GM18907 (cell line): Measurements from ENCODE around the gene UMOD.

ENCODE experiments used
- ATAC-seq: cut with Tn5 transposase; IDR thresholded peaks from one replicate; pipeline ENCODE4 v1.9.1; 2021; ENCODE audit warnings: mild to moderate bottlenecking, moderate library complexity; ENCODE audit not compliant: unreplicated experiment

UMOD gene

GRCh38 chr16:20352615-20353014 lies at the start of gene UMOD:
Gene UMOD (minus strand): TSS chr16:20352715. CDS start chr16:20350737, 1,978 bp downstream.
- no peak for ATAC-seq

DNA sequence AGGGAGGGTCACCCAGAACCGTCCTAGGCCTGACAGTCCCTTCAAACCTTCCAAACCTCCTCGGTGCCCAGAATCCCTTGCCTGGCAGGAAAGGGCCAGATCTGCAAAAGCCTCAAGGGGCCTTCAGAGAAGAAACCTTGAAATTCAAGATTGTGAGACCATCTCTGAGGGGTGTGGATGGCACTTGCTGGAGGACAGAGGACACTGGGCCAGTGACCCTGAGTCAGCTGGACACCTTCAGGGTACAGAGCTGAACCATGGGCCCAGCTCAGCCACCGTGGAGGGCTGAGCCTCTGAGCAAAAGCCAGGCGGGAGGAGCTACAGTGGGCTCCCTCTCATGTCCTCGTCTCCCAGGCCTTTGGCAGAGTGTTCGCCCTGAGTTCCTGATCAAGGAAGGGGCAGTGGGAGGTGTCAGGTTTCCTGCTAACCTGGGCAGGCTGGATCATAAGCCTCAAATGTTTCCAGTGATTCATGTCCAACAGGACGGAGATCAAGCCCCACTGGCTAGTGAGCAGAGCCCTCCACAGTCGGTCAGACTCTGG lies 49.0 kb upstream of the UMOD start:
- ATAC-seq: no peak

- ATAC-seq: no peak
Observed at GRCh38 chr16:20401066-20401465, 48.6 kb upstream of the UMOD start.

- no peak for ATAC-seq
Observed at GRCh38 chr16:20399185-20399584, 46.7 kb upstream of the UMOD start.

GRCh38 chr16:20398603-20399002 lies 46.1 kb upstream of the UMOD start:
- no peak for ATAC-seq

DNA sequence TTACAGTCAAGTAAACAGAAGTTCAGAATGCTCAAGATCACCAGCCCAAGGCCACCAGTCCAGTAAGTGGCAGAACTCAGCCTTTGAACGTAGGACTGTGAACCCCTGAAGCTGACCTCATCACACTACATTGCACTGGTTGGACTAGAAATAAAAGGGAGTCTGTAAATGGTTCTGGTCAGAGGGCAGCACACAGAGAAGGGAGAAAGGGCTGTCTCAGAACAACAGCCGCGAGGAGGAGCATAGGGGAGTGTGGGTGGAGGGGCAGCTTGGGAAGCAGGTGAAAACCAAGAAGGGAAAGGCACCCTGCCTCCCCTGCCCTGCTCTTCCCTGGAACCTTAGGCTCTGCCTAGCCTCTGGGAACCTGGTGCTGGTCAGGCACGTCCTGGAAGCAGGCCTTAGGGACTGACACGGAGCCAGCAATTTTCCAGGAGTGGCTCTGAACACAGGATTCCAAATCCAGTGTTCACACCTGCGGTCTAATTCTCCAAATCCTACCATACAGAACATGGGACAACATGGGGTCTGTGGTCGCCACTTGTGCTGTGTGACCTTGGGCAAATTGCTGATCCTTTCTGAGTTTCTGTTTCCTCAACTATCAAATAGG lies 45.1 kb upstream of the UMOD start:
- no peak for ATAC-seq

DNA sequence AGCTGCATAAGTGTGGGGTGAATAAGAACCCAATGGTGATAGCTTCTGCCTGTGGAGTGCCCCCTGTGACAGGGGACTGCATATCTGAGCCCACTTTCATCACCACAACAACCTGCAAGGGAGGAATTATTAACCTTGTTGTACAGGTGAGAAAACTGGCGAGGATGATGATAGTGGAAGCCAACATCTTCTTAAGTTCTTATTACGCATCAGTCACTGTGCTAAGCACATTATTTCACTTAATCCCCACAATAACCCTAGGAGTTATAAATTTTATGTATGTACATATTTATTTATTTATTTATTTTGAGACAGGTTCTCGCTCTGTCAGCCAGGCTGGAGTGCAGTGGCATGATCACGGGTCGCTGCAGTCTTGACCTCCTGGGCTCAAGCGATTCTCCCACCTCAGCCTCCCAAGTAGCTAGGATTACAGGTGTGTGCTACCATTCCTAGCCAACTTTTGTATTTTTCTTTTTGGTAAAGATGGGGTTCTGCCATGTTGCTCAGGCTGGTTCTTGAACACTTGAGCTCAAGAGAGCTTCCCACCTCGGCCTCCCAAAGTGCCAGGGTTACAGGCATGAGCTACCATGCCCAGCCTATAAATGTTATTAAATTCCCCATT lies 44.4 kb upstream of the UMOD start:
- no peak for ATAC-seq

GRCh38 chr16:20395946-20396345 lies 43.4 kb upstream of the UMOD start:
- no peak for ATAC-seq

- ATAC-seq: no peak
Observed at GRCh38 chr16:20393801-20394577, 41.5 kb upstream of the UMOD start.

DNA sequence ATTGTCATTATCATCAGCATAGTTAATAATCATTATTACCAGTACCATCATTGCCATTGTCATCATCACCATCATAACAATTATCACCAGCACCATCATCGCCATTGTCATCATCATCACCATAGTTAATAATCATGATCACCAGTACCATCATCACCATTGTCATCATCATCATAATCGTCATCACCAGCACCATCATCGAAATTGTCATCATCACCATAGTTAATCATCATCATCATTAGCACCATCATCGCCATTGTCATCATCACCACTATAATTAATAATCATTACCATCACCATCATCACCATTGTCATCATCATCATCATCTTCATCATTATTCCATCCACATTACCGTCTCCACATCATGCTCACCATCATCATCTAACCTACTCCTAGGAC lies 38.5 kb upstream of the UMOD start:
- ATAC-seq: no peak

- no peak for ATAC-seq
Observed at GRCh38 chr16:20388854-20389253, 36.3 kb upstream of the UMOD start.

DNA sequence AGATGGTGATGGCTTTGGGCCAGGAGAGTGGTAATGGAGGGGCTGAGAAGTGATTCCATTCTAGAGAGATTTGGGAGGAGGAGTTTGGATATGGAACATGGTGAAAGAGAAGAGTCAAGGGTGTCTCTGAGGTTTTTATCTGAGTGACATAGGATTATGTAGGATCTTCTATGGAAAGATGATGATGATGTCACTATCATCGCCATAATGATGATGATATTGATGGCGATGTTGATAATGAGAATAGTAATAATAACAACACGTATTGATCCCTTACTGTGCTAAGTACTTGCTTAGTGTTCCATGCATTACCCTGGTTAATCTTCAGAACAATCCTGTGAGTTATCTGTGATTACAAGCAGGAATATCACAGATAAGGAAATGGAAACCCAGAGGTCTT lies 35.5 kb upstream of the UMOD start:
- no peak for ATAC-seq

GRCh38 chr16:20385844-20386832 lies 33.6 kb upstream of the UMOD start:
- ATAC-seq: no peak

GRCh38 chr16:20383106-20384029 lies 30.9 kb upstream of the UMOD start:
- no peak for ATAC-seq

DNA sequence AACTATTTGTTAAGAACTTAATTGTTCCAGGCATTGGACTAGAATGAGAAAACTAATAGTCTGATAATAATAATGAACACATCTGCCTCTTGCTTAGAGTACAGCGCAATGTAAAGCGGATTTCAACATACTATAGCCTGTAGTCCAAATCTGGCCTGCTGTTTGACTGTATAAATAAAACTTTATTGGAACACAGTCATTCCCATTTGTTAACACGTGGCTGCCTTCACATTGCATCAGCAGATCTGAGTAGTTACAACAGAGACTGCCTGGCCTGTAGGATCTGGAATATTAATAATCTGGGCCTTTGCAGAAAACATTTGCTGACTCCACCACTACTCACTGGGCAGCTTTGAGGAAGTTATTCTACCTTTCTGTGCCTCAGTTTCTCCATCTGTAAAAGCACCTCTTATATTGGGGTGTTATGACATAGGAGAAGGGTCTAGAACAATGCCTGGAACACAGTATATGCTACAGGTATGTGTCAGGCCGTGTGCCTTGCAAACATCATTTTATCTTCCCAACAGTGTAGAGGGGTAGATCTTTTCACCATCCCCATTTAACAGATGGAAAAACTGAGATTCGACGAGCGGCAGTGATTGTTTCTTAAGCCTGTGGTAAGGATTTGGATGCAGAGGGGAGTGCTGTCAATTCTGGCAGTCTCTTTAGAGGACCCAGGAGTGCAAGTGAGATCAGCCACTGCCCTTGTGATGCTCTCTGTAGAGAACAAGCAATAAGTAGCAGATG lies 29.9 kb upstream of the UMOD start:
- ATAC-seq: no peak

- no peak for ATAC-seq
Observed at GRCh38 chr16:20380782-20381181, 28.3 kb upstream of the UMOD start.

DNA sequence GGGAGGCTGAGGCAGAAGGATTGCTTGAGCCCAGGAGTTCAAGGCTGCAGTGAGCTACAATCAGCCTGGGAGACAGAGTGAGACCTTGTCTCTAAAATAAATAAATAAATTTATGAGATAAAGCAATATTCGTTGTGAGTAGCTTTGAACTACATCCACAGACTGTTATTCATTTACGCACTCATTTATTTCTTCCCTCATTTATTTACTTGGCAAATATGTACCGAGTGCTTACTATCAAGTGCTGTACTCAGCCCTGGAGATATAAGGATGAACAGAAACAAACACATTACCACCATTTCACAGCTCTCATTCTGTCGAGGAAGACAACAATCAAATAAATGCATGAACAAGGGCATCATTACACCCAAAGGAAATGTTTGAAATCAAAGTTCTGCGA lies 24.7 kb upstream of the UMOD start:
- ATAC-seq: no peak

- no peak for ATAC-seq
Observed at GRCh38 chr16:20372701-20373100, 20.2 kb upstream of the UMOD start.

GRCh38 chr16:20369452-20370054 lies 17.0 kb upstream of the UMOD start:
- ATAC-seq: no peak
